ENCODE data around the gene MC1R. TPM values are rescaled to one million over a fixed set of nuclear protein-coding genes. Genes with fewer than 3 reads are reported as not detected.

Gene MC1R
- total RNA-seq, 1 experiment from 2014 or later: 3.8 TPM

DNA sequence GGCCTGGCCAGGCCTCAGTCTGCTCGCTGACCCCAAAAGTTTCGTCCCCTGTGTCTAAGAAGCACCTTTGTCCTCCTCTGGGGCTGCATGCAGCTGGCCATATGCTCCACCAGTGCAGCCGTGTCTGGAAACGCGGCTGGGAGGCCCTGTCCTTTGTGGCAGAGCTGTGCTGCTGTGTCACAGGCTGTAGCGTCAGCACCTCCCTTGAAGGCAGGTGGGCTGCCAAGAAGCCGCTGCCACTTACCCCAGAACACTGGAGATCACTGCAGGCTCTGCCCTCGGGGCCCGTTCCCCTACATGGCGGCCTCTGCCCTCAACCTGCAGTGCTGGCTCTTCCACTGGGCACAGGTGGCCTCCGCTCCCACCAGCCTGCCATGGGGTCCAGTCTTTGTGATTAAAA is 15.7 kb upstream of the MC1R start:
- DNase-seq (ENCODE audit: low spot score): no peak
- H3K27me3 Mint-ChIP-seq (ENCODE audit: low read depth): no peaks in the 10 kb centered on the region
- no peak overlapping the region for H3K4me3 Mint-ChIP-seq
- no peak for ATAC-seq
- no peaks in the 10 kb centered on the region for H3K4me1 Mint-ChIP-seq
- H3K36me3 Mint-ChIP-seq: peaks cover 39% of the 10 kb centered on the region
- CTCF ChIA-PET: no interaction called here
- 0 out of 2 replicates have a peak, but pooled peaks cover 8% of the 10 kb centered on the region for H3K9me3 Mint-ChIP-seq
- TF ChIP-seq, protein P1, sequence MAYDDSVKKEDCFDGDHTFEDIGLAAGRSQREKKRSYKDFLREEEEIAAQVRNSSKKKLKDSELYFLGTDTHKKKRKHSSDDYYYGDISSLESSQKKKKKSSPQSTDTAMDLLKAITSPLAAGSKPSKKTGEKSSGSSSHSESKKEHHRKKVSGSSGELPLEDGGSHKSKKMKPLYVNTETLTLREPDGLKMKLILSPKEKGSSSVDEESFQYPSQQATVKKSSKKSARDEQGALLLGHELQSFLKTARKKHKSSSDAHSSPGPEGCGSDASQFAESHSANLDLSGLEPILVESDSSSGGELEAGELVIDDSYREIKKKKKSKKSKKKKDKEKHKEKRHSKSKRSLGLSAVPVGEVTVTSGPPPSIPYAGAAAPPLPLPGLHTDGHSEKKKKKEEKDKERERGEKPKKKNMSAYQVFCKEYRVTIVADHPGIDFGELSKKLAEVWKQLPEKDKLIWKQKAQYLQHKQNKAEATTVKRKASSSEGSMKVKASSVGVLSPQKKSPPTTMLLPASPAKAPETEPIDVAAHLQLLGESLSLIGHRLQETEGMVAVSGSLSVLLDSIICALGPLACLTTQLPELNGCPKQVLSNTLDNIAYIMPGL (CRISPR knock-in tag; IDR thresholded peaks at IDR 0.05): no peak
- TF ChIP-seq, protein P2, sequence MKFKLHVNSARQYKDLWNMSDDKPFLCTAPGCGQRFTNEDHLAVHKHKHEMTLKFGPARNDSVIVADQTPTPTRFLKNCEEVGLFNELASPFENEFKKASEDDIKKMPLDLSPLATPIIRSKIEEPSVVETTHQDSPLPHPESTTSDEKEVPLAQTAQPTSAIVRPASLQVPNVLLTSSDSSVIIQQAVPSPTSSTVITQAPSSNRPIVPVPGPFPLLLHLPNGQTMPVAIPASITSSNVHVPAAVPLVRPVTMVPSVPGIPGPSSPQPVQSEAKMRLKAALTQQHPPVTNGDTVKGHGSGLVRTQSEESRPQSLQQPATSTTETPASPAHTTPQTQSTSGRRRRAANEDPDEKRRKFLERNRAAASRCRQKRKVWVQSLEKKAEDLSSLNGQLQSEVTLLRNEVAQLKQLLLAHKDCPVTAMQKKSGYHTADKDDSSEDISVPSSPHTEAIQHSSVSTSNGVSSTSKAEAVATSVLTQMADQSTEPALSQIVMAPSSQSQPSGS (CRISPR knock-in tag; IDR thresholded peaks at IDR 0.05; ENCODE audit: borderline replicate concordance, low read depth): no peak
- TF ChIP-seq, protein P3, sequence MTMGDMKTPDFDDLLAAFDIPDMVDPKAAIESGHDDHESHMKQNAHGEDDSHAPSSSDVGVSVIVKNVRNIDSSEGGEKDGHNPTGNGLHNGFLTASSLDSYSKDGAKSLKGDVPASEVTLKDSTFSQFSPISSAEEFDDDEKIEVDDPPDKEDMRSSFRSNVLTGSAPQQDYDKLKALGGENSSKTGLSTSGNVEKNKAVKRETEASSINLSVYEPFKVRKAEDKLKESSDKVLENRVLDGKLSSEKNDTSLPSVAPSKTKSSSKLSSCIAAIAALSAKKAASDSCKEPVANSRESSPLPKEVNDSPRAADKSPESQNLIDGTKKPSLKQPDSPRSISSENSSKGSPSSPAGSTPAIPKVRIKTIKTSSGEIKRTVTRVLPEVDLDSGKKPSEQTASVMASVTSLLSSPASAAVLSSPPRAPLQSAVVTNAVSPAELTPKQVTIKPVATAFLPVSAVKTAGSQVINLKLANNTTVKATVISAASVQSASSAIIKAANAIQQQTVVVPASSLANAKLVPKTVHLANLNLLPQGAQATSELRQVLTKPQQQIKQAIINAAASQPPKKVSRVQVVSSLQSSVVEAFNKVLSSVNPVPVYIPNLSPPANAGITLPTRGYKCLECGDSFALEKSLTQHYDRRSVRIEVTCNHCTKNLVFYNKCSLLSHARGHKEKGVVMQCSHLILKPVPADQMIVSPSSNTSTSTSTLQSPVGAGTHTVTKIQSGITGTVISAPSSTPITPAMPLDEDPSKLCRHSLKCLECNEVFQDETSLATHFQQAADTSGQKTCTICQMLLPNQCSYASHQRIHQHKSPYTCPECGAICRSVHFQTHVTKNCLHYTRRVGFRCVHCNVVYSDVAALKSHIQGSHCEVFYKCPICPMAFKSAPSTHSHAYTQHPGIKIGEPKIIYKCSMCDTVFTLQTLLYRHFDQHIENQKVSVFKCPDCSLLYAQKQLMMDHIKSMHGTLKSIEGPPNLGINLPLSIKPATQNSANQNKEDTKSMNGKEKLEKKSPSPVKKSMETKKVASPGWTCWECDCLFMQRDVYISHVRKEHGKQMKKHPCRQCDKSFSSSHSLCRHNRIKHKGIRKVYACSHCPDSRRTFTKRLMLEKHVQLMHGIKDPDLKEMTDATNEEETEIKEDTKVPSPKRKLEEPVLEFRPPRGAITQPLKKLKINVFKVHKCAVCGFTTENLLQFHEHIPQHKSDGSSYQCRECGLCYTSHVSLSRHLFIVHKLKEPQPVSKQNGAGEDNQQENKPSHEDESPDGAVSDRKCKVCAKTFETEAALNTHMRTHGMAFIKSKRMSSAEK (CRISPR knock-in tag; IDR thresholded peaks at IDR 0.05; ENCODE audit: borderline replicate concordance): no peak
- TF ChIP-seq, protein P4, sequence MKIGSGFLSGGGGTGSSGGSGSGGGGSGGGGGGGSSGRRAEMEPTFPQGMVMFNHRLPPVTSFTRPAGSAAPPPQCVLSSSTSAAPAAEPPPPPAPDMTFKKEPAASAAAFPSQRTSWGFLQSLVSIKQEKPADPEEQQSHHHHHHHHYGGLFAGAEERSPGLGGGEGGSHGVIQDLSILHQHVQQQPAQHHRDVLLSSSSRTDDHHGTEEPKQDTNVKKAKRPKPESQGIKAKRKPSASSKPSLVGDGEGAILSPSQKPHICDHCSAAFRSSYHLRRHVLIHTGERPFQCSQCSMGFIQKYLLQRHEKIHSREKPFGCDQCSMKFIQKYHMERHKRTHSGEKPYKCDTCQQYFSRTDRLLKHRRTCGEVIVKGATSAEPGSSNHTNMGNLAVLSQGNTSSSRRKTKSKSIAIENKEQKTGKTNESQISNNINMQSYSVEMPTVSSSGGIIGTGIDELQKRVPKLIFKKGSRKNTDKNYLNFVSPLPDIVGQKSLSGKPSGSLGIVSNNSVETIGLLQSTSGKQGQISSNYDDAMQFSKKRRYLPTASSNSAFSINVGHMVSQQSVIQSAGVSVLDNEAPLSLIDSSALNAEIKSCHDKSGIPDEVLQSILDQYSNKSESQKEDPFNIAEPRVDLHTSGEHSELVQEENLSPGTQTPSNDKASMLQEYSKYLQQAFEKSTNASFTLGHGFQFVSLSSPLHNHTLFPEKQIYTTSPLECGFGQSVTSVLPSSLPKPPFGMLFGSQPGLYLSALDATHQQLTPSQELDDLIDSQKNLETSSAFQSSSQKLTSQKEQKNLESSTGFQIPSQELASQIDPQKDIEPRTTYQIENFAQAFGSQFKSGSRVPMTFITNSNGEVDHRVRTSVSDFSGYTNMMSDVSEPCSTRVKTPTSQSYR (CRISPR knock-in tag; IDR thresholded peaks at IDR 0.05): no peak
- TF ChIP-seq, protein P5, sequence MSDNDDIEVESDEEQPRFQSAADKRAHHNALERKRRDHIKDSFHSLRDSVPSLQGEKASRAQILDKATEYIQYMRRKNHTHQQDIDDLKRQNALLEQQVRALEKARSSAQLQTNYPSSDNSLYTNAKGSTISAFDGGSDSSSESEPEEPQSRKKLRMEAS (CRISPR knock-in tag; IDR thresholded peaks at IDR 0.05): no peak
- TF ChIP-seq FOXP1 (CRISPR knock-in tag; IDR thresholded peaks at IDR 0.05; ENCODE audit: borderline replicate concordance): no peak
- TF ChIP-seq, protein P6, sequence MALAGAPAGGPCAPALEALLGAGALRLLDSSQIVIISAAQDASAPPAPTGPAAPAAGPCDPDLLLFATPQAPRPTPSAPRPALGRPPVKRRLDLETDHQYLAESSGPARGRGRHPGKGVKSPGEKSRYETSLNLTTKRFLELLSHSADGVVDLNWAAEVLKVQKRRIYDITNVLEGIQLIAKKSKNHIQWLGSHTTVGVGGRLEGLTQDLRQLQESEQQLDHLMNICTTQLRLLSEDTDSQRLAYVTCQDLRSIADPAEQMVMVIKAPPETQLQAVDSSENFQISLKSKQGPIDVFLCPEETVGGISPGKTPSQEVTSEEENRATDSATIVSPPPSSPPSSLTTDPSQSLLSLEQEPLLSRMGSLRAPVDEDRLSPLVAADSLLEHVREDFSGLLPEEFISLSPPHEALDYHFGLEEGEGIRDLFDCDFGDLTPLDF (CRISPR knock-in tag; IDR thresholded peaks at IDR 0.05): no peak
- no peak for TF ChIP-seq OVOL2 (CRISPR knock-in tag; IDR thresholded peaks at IDR 0.05; ENCODE audit: borderline replicate concordance)
- no peak for TF ChIP-seq MYBL2 (CRISPR knock-in tag; IDR thresholded peaks at IDR 0.05)
- no peak for TF ChIP-seq CBFB (CRISPR knock-in tag; IDR thresholded peaks at IDR 0.05; ENCODE audit: low read depth)
- no peak overlapping the region for H3K27ac Mint-ChIP-seq
- POLR2A ChIA-PET: no interaction called here

DNA sequence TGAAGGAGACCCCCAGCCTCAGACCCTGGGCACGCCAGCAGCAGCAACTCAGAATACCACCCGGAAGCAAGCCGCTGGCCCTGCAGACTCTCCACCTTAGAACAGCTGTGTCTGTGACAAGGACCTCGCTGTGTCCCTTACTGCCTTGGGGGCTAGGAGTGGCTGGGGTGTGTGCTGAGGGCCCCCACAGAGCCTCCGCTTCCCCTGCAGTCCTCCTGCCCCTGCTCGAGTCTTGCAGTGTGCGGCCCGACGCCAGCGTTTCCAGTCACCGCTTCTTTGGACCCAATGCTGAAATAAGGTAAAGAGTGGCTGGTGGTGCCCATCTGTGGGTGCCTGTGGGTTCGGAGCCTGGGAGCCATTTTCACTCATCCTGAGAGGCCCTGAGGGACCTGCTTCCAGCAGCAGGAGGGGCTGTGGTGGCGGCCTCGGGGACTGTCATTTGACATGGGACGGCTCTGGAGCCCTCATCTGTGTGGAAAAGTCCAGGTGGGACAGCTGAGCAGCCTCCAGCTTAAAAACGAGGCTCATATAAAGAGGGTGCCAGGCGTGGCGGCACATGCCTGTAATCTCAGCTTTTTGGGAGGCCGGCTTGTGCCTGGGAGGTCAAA is 14.7 kb upstream of the MC1R start:
- Mint-ChIP-seq H3K9me3 (0 out of 2 replicates have a peak, but pooled peaks cover 8% of the 10 kb centered on the region), H3K27me3 (ENCODE audit: low read depth) (no peaks in the 10 kb centered on the region), H3K27ac (no peak overlapping the region), H3K4me3 (no peak overlapping the region), H3K36me3 (peaks cover 38% of the 10 kb centered on the region), H3K4me1 (no peaks in the 10 kb centered on the region)
- no peak for ATAC-seq
- CTCF ChIA-PET: no interaction called here
- POLR2A ChIA-PET: no interaction called here
- no peak for DNase-seq (ENCODE audit: low spot score)
- TF ChIP-seq, protein P7, sequence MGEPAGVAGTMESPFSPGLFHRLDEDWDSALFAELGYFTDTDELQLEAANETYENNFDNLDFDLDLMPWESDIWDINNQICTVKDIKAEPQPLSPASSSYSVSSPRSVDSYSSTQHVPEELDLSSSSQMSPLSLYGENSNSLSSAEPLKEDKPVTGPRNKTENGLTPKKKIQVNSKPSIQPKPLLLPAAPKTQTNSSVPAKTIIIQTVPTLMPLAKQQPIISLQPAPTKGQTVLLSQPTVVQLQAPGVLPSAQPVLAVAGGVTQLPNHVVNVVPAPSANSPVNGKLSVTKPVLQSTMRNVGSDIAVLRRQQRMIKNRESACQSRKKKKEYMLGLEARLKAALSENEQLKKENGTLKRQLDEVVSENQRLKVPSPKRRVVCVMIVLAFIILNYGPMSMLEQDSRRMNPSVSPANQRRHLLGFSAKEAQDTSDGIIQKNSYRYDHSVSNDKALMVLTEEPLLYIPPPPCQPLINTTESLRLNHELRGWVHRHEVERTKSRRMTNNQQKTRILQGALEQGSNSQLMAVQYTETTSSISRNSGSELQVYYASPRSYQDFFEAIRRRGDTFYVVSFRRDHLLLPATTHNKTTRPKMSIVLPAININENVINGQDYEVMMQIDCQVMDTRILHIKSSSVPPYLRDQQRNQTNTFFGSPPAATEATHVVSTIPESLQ (CRISPR knock-in tag; IDR thresholded peaks at IDR 0.05): no peak
- no peak for TF ChIP-seq ZNF138 (CRISPR knock-in tag; conservative IDR thresholded peaks at IDR 0.05)
- TF ChIP-seq, protein P1 (CRISPR knock-in tag; IDR thresholded peaks at IDR 0.05): no peak

Measured in WTC11 (cell line).